ENCODE measurements around the gene MFSD11. TPM values are rescaled to one million over a fixed set of nuclear protein-coding genes. Genes with fewer than 3 reads are reported as not detected.
"Not testable (repeated sequence)": the region's sequence is repeated elsewhere in the genome, so short reads cannot be mapped to it uniquely, and the experiment has no call there.

MFSD11 gene
- total RNA-seq, 1 experiment from 2014 or later, result 42.3 TPM

DNA sequence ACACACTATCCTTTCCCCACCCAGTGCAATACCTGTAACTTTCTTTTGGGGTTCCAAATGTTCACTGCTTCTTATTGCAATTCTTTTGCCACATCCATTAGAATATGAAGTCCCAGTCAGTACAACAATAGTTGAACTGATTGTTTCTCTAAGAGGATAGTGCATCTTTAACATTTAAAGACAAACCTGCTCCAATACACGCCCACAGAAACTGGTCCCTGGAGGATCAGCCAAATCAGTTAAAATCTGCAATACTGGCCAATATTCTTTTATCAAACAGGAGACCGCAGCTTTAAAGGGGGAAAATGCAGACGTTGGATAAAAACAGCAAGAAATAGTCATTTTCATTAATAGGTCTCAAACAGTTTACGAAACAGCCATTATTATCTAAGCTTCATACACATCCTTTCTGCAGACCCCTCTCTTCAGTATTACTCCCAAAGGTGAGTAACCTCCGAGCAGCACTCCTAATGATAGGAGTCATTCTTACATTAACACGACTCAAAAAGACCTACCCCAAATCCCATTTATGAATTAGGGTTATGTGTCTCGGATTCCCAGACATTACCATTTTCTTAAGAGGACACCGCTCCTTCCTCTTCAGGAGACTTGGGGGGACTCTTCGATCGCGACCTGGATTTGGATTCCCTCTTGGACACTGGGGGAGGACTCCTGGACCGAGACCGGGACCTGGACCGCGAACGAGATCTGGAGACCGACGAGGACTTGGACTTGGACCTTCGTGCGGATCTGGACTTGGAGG, 2.2 kb upstream of the MFSD11 start:
- no peak for DNase-seq (ENCODE audit: low read depth, low spot score)
- in situ Hi-C loops (cut with HindIII; ENCODE audit: low pct_unique_long_range_greater_than_20kb, low sequenced_read_pairs), result loop anchor here (25.0 kb wide), 1 partner anchor 298 kb away; no protein-coding TSS in a partner anchor

GRCh38 chr17:76736349-76737081, 1.4 kb upstream of the MFSD11 start:
- peak; percentile 81 for DNase-seq (ENCODE audit: low read depth, low spot score)
- in situ Hi-C loops (cut with HindIII; ENCODE audit: low pct_unique_long_range_greater_than_20kb, low sequenced_read_pairs), result loop anchor here (25.0 kb wide), 1 partner anchor 299 kb away; no protein-coding TSS in a partner anchor

GRCh38 chr17:76737082-76737675, 740 bp upstream of the MFSD11 start, which contains the start of gene SRSF2:
Gene SRSF2 (minus strand): TSS chr17:76737331. CDS start chr17:76737160, 171 bp downstream.
- DNase-seq (ENCODE audit: low read depth, low spot score), result peak; percentile 99
- in situ Hi-C loops (cut with HindIII; ENCODE audit: low pct_unique_long_range_greater_than_20kb, low sequenced_read_pairs), result loop anchor here (25.0 kb wide), 1 partner anchor 300 kb away; no protein-coding TSS in a partner anchor

DNA sequence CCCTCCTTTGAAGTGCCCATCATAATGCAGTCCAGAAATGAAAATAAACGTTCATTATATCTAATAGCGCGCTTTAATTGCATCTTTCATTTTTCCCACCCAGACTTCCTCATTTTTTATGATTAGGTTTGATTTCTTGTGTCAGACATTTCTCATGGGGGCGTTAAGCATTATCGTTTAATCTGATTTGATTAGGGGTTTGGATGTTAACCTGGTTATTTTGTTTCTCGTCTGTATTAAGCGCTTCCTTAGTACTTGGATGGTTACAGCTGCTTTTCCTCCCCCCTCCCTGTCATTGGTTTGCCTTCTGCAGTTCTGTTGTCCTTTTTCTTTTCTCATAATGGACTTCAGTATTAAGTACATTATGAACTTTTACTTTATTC, 540 bp downstream of the MFSD11 start:
- DNase-seq (ENCODE audit: low read depth, low spot score), result no peak
- in situ Hi-C loops (cut with HindIII; ENCODE audit: low pct_unique_long_range_greater_than_20kb, low sequenced_read_pairs), result loop anchor here (25.0 kb wide), 1 partner anchor 301 kb away; no protein-coding TSS in a partner anchor

DNA sequence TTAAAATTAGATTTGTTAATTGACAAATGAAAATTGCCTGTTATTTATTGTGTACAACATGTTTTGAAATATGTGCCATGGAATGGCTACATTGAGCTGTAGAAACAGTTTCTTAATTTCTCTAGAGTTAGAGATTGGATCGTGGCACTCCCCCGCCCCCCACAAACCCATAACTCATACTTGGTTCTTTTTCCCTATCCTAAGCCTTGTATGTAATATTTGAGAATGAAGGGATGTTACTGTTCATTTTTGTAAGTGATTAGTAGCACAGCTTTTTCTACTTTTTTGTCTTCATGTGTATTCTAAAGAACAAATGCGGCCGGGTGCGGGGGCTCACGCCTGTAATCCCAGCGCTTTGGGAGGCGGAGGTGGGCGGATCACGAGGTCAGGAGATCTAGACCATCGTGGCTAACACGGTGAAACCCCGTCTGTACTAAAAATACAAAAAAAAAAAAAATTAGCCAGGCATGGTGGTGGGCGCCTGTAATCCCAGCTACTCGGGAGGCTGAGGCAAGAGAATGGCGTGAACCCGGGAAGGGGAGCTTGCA, 1.7 kb downstream of the MFSD11 start:
- in situ Hi-C loops (cut with HindIII; ENCODE audit: low pct_unique_long_range_greater_than_20kb, low sequenced_read_pairs), result loop anchor here (25.0 kb wide), 1 partner anchor 302 kb away; no protein-coding TSS in a partner anchor
- not testable (repeated sequence) for DNase-seq (ENCODE audit: low read depth, low spot score)

DNA sequence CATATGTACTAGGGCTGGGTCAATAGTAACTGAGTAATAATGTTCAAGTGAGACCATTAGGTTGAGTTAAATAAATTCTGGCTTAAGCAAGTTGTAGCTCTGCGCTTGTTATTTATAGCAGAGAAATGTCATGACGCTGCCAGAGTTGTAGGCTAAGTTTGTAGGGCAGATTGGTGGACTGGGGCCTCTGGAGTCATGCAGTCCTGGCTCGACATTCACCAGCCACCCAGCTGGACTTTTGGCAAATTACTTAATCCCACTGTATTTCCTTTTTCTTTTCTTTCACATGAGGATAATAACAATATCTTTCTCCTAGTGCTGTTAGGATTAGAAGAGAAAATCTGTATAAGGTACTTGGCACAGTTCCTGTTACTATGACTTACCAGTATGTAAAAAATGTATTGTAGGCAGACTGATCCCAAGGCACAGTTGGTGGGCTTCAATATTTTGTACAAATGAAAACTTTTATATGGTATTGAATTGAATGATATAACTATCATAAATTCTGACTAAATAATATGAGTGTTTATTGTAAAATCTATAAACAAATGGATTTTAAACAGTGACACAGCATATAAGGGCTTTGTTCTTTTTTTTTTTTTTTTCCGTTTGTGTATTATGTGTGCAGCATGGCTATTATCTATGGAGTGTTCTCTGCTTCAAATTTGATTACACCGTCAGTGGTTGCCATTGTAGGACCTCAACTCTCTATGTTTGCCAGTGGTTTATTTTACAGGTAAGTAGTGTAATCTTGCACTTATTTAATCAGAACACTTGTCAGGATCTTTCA, 2.6 kb downstream of the MFSD11 start:
- DNase-seq (ENCODE audit: low read depth, low spot score), result no peak
- in situ Hi-C loops (cut with HindIII; ENCODE audit: low pct_unique_long_range_greater_than_20kb, low sequenced_read_pairs), result loop anchor here (25.0 kb wide), 1 partner anchor 303 kb away; no protein-coding TSS in a partner anchor

- DNase-seq (ENCODE audit: low read depth, low spot score), result peak; percentile 57
- in situ Hi-C loops (cut with HindIII; ENCODE audit: low pct_unique_long_range_greater_than_20kb, low sequenced_read_pairs), result loop anchor here (25.0 kb wide), 1 partner anchor 306 kb away; no protein-coding TSS in a partner anchor
Measured at GRCh38 chr17:76742958-76743357, 5.0 kb downstream of the MFSD11 start.

DNA sequence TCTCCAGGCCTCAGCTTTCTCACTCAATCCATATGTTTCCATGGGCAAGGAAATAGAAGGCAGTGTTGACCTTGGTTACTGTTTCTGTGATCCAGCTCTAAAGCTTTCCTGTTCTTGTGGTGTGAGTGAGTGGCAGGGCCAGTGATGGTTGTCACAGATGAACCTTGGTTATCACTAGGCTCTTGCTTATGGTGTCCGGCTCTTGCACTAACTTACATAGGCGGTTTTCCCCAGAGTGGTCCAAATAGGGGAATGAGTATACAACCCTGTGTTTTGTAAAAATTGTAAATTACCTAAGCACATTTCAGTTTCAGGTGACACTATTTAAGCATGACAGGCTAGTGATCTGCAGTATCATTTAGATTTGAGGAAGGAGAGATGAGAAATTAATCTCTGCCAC, 6.8 kb downstream of the MFSD11 start:
- in situ Hi-C loops (cut with HindIII; ENCODE audit: low pct_unique_long_range_greater_than_20kb, low sequenced_read_pairs), result loop anchor here (25.0 kb wide), 1 partner anchor 307 kb away; no protein-coding TSS in a partner anchor

DNA sequence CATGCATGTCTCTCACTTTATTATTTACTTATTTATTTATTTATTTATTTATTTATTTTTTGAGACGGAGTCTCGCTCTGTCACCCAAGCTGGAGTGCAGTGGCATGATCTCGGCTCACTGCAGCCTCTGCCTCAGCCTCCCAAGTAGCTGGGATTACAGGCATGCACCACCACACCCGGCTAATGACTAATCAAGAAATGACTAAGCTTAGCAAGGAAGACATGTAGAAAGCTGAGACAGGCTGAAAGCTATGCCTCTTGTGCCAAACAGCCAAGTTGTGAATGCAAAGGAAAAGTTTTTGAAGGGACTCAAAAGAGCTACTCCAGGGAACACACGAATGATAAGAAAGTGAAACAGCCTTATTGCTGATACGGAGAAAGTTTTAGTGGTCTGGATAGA, 7.9 kb downstream of the MFSD11 start:
- in situ Hi-C loops (cut with HindIII; ENCODE audit: low pct_unique_long_range_greater_than_20kb, low sequenced_read_pairs), result loop anchor here (25.0 kb wide), 1 partner anchor 308 kb away; no protein-coding TSS in a partner anchor
- DNase-seq (ENCODE audit: low read depth, low spot score), result not testable (repeated sequence)

More for the DNA sequence above, 6.8 kb downstream of the MFSD11 start:
- DNase-seq (ENCODE audit: low read depth, low spot score), result no peak

GRCh38 chr17:76747716-76748363, 9.9 kb downstream of the MFSD11 start:
- in situ Hi-C loops (cut with HindIII; ENCODE audit: low pct_unique_long_range_greater_than_20kb, low sequenced_read_pairs), result loop anchor here (25.0 kb wide), 1 partner anchor 311 kb away; no protein-coding TSS in a partner anchor
- DNase-seq (ENCODE audit: low read depth, low spot score), result peak; percentile 95

GRCh38 chr17:76748657-76749056, 10.7 kb downstream of the MFSD11 start:
- in situ Hi-C loops (cut with HindIII; ENCODE audit: low pct_unique_long_range_greater_than_20kb, low sequenced_read_pairs), result loop anchor here (25.0 kb wide), 1 partner anchor 311 kb away; no protein-coding TSS in a partner anchor
- DNase-seq (ENCODE audit: low read depth, low spot score), result no peak

- in situ Hi-C loops (cut with HindIII; ENCODE audit: low pct_unique_long_range_greater_than_20kb, low sequenced_read_pairs), result no loop called here
- no peak for DNase-seq (ENCODE audit: low read depth, low spot score)
Measured at GRCh38 chr17:76751416-76751993, 13.6 kb downstream of the MFSD11 start.

DNA sequence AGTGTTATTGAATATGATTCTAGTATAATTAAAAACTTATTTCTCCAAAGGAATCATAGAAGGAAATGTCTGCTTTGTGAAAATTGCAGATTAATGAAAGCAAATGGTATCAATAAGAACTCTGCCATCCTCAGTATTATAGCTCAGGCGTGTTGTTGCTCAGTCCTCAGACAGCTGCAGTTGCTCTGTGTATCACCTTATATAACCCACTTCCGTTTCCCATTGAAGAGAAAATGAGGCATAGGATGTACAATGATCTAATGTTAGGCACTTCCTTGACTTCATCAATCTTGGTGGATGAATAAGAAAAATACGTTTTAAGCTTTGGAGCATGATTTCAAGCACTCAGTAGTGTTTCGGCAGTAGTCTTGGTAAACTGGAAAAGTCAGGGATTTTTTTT, 14.1 kb downstream of the MFSD11 start:
- no peak for DNase-seq (ENCODE audit: low read depth, low spot score)
- in situ Hi-C loops (cut with HindIII; ENCODE audit: low pct_unique_long_range_greater_than_20kb, low sequenced_read_pairs), result no loop called here

- DNase-seq (ENCODE audit: low read depth, low spot score), result no peak
- in situ Hi-C loops (cut with HindIII; ENCODE audit: low pct_unique_long_range_greater_than_20kb, low sequenced_read_pairs), result no loop called here
Measured at GRCh38 chr17:76753061-76753961, 15.4 kb downstream of the MFSD11 start.

GRCh38 chr17:76755285-76755684, 17.4 kb downstream of the MFSD11 start:
- no peak for DNase-seq (ENCODE audit: low read depth, low spot score)
- in situ Hi-C loops (cut with HindIII; ENCODE audit: low pct_unique_long_range_greater_than_20kb, low sequenced_read_pairs), result no loop called here

Data from SK-MEL-5 (cell line).